H1 (cell line): ENCODE measurements around the gene PCYT2. TPM values are rescaled to one million over a fixed set of nuclear protein-coding genes. Genes with fewer than 3 reads are reported as not detected.

ENCODE experiments used
- CHD7 ChIP-seq: fragments of 300-600 bp; sonication (generic); IDR thresholded peaks from 2 replicates; pipeline ENCODE4 v1.7.1; 2012; ENCODE audit warnings: low read length, moderate library complexity, mild to moderate bottlenecking, inconsistent platforms; ENCODE audit not compliant: insufficient replicate concordance
- CTCF ChIP-seq, 3 experiments: IDR thresholded peaks; 1 replicate in 2 of 3; 2 replicates in 1 of 3; pipeline versions ENCODE4 v1.5.1 to v1.6.1; 2011; ENCODE audit warnings: low read length in 3 of 3, mild to moderate bottlenecking in 3 of 3, inconsistent platforms in 2 of 3, low read depth in 1 of 3, moderate library complexity in 1 of 3; ENCODE audit not compliant: insufficient read depth in 1 of 3; ENCODE audit errors: control extremely low read depth in 1 of 3
- FOSL1 ChIP-seq: IDR thresholded peaks from 2 replicates; pipeline ENCODE4 v1.6.1; 2011; ENCODE audit warnings: mild to moderate bottlenecking, low read depth, low read length, moderate library complexity; ENCODE audit not compliant: insufficient read depth
- RNF2 ChIP-seq: fragments of 200-900, 300-1000 bp; sonication (generic); IDR thresholded peaks from 2 replicates; pipeline ENCODE4 v1.7.1; 2016; ENCODE audit warnings: borderline replicate concordance, low read depth, mild to moderate bottlenecking, antibody characterized with exemption, low read length; ENCODE audit not compliant: poor library complexity, severe bottlenecking; ENCODE audit errors: missing control alignments
- SUZ12 ChIP-seq: fragments of 200-600 bp; sonication (generic); IDR thresholded peaks from 2 replicates; pipeline ENCODE4 v1.6.1; 2012; ENCODE audit warnings: mild to moderate bottlenecking, inconsistent platforms, low read length, moderate library complexity, mixed read lengths
- TAF7 ChIP-seq: optimal IDR thresholded peaks from 2 replicates; pipeline ENCODE3; 2011; ENCODE audit warnings: low read depth, mild to moderate bottlenecking, inconsistent platforms, low read length, moderate library complexity, borderline replicate concordance
- polyA plus RNA-seq, 7 experiments: library from polyadenylated mRNA; depleted of rRNA in 3 of 7; stranded (reverse) in 5 of 7; unstranded in 2 of 7; fragments of >200 nt in 5 of 7; fragments of 200-250 nt in 2 of 7; gene quantifications; 1 replicate in 5 of 7; 2 replicates in 1 of 7; 4 replicates in 1 of 7; pipeline versions ENCODE4 v1.2.1 to v1.2.3, GENCODE V29; 2011 to 2013; ENCODE audit warnings: missing spikeins in 2 of 7, mixed read lengths in 2 of 7
- total RNA-seq: library from RNA; stranded (reverse); fragmentation: NEBNext Ultra II Directional; extraction: Animal tissue kit (Norgen Biotek cat#: 25700); gene quantifications from 2 replicates; pipeline ENCODE4 v1.2.1, GENCODE V29; 2021

The PCYT2 gene
- total and polyA plus RNA-seq, 2 of the 8 experiments (the other 6 are each of a cell fraction or from before 2014, with no cell fraction given): 29.9 to 31.3 TPM

GRCh38 chr17:81908793-81909192, 2.4 kb downstream of the PCYT2 start (continued):
- TF ChIP-seq RNF2 (no peak), CTCF (IDR thresholded peaks at IDR 0.05; ENCODE audit: control extremely low read depth in 1 of 3, insufficient read depth in 1 of 3, low read depth in 1 of 3, low read length in 3 of 3) (no peak), SUZ12 (no peak), FOSL1 (no peak), CHD7 (no peak), TAF7 (no peak)
